ENCODE results near the gene GID8. TPM values are rescaled to one million over a fixed set of nuclear protein-coding genes. Genes with fewer than 3 reads are reported as not detected.

The GID8 gene
- total and polyA plus RNA-seq, 2 donors (not counting 3 experiments of a cell fraction or from before 2014, with no cell fraction given) = 25.3 to 34.6 TPM

DNA sequence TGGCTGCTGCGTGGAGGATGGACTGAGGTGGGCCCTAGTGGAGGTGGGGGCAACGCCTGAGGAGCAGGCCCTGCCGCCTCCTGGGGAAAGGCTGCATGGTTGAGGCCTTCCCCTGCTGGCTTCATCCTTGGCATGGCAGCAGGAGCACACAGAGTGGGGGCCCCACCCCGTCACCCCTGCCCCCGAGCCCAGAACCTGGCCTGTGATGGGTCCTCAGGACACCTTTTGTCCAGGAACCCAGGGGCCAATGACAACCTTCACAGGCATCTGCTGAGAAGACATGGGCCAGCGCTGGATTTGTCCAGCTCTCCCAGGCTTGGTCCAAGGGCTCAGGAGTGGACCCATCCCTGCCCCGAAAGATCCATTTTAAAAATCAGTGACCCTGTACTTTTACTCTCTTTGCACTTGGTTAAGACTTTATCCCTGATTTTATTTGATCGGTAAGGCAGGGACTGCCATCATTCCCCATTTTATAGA lies 14.0 kb downstream of the GID8 start:
- H3K9me1 ChIP-seq (replicated peaks; ENCODE audit: control insufficient read depth, extremely low read depth, insufficient read depth, low read length) = no peaks in the 10 kb centered on the region
- dilution Hi-C loops (cut with MboI; ENCODE audit: extremely low pct_ligation_motif_present, low sequenced_read_pairs) (no loop called here), intact Hi-C loops (cut with micrococcal nuclease) (loop anchor here (1.0 kb wide), 1 partner anchor 14 kb away; the partner anchor contains the start of gene GID8)
- H3K27ac ChIP-seq (ENCODE audit: insufficient read depth, low read depth, low read length) = peak overlapping the region; percentile 68
- CTCF ChIA-PET = no interaction called here
- peaks cover 33% of the 10 kb centered on the region for H3K79me2 ChIP-seq (ENCODE audit: control insufficient read depth, insufficient read depth, low read length)
- no TSS peak for BruUV-seq (replicated peaks)
- POLR2A ChIA-PET = no interaction called here
- no peaks in the 10 kb centered on the region for H4K20me1 ChIP-seq (replicated peaks; ENCODE audit: control insufficient read depth, extremely low read depth, insufficient read depth, low read length)
- H2AFZ ChIP-seq (ENCODE audit: low read depth, low read length) = peak overlapping the region; percentile 90
- peaks cover 0 to 14% of the 10 kb centered on the region in 2 experiments for H3K36me3 ChIP-seq (ENCODE audit: control insufficient read depth in 2 of 2, extremely low read depth in 1 of 2, insufficient read depth in 2 of 2, low read length in 2 of 2)
- no peaks in the 10 kb centered on the region for H3K27me3 ChIP-seq (ENCODE audit: control insufficient read depth in 2 of 2, insufficient read depth in 2 of 2, low read length in 2 of 2)
- peak overlapping the region; percentile 15 for H3K9ac ChIP-seq (replicated peaks; ENCODE audit: extremely low read depth, insufficient read depth, low read length)
- peak overlapping the region; percentile 24 to 48 (median 45) for H3K4me3 ChIP-seq (replicated peaks in 1 of 3; ENCODE audit: insufficient read depth in 1 of 3, low read depth in 1 of 3, low read length in 3 of 3)
- no peak for TF ChIP-seq MYC (IDR thresholded peaks at IDR 0.05; ENCODE audit: low read depth, low read length)
- no peak for DNase-seq (ENCODE audit: low read depth, low spot score)
- H3K4me2 ChIP-seq (ENCODE audit: insufficient read depth, low read length) = peak overlapping the region; percentile 81
- FAIRE-seq = no peak
- H3K9me3 ChIP-seq (replicated peaks; ENCODE audit: control insufficient read depth, insufficient read depth, low read length) = no peaks in the 10 kb centered on the region
- peaks cover 20% of the 10 kb centered on the region for H3K4me1 ChIP-seq (ENCODE audit: control insufficient read depth, extremely low read depth, insufficient read depth, low read length)

DNA sequence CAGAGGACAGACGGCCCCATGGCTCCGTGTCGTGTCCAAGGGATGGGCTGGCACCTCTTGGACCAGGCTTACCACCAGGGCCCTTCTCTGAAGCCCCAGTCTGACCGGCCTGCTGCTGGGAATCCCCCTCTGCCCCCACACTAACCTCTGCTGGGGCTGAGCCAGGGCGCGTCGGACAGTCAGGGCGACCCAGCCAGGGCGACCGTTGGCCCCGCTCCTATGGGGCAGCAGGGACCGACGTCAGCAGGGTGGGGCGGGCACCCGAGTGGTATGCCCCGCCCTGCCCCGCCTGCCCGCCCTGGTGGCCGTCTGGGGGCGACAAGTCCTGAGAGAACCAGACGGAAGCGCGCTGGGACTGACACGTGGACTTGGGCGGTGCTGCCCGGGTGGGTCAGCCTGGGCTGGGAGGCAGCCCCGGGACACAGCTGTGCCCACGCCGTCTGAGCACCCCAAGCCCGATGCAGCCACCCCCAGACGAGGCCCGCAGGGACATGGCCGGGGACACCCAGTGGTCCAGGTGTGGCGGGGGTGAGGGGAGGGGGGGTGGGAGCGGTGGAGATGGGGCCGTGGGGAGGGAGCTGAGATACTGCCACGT lies 14.5 kb downstream of the GID8 start, which contains the start of gene SLC17A9:
TSS of gene SLC17A9 (plus strand) at position 337 of the 595 bp plus-strand sequence. CDS start at position 459, 122 bp downstream.
- Histone ChIP-seq H3K27ac (ENCODE audit: insufficient read depth, low read depth, low read length) (peak within 1 kb of the TSS; percentile 68), H3K9me3 (replicated peaks; ENCODE audit: control insufficient read depth, insufficient read depth, low read length) (no peaks in the 10 kb centered on the region), H3K9ac (replicated peaks; ENCODE audit: extremely low read depth, insufficient read depth, low read length) (peak within 1 kb of the TSS; percentile 15), H3K27me3 (ENCODE audit: control insufficient read depth in 2 of 2, insufficient read depth in 2 of 2, low read length in 2 of 2) (no peaks in the 10 kb centered on the region), H3K36me3 (ENCODE audit: control insufficient read depth in 2 of 2, extremely low read depth in 1 of 2, insufficient read depth in 2 of 2, low read length in 2 of 2) (peaks cover 0 to 11% of the 10 kb centered on the region in 2 experiments), H3K4me2 (ENCODE audit: insufficient read depth, low read length) (peak within 1 kb of the TSS; percentile 88), H3K4me3 (replicated peaks in 1 of 3; ENCODE audit: insufficient read depth in 1 of 3, low read depth in 1 of 3, low read length in 3 of 3) (peak within 1 kb of the TSS; percentile 45 to 60 (median 48)), H3K9me1 (replicated peaks; ENCODE audit: control insufficient read depth, extremely low read depth, insufficient read depth, low read length) (no peaks in the 10 kb centered on the region), H3K4me1 (ENCODE audit: control insufficient read depth, extremely low read depth, insufficient read depth, low read length) (peaks cover 20% of the 10 kb centered on the region), H2AFZ (ENCODE audit: low read depth, low read length) (peak within 1 kb of the TSS; percentile 90), H4K20me1 (replicated peaks; ENCODE audit: control insufficient read depth, extremely low read depth, insufficient read depth, low read length) (no peaks in the 10 kb centered on the region), H3K79me2 (ENCODE audit: control insufficient read depth, insufficient read depth, low read length) (peaks cover 33% of the 10 kb centered on the region)
- POLR2A ChIA-PET = no interaction called here
- intact Hi-C loops (cut with micrococcal nuclease) (loop anchor here (1.0 kb wide), 1 partner anchor 14 kb away; the partner anchor contains the start of gene GID8), dilution Hi-C loops (cut with MboI; ENCODE audit: extremely low pct_ligation_motif_present, low sequenced_read_pairs) (no loop called here)
- FAIRE-seq (peak; percentile 75), DNase-seq (ENCODE audit: low read depth, low spot score) (peak; percentile 68)
- CTCF ChIA-PET = interaction anchor here (1.0 to 2.1 kb wide), 4 partner anchors 14 to 51 kb away, joined by 3 to 9 read pairs (median 9); partner anchors contain the start of gene GID8
- BruUV-seq (replicated peaks) = no TSS peak
- TF ChIP-seq EZH2 (IDR thresholded peaks at IDR 0.05; ENCODE audit: borderline replicate concordance, low read depth, low read length, severe bottlenecking) (no peak), POLR2A (IDR thresholded peaks at IDR 0.05; ENCODE audit: low read depth, low read length) (no peak), MYC (IDR thresholded peaks at IDR 0.05; ENCODE audit: low read depth, low read length) (peak; percentile 56), GATA2 (IDR thresholded peaks at IDR 0.05; ENCODE audit: insufficient read depth, insufficient read length, low read depth, low read length) (no peak), FOS (IDR thresholded peaks at IDR 0.05; ENCODE audit: borderline replicate concordance, insufficient read depth, low read length) (no peak), POLR2AphosphoS5 (IDR thresholded peaks at IDR 0.05; ENCODE audit: insufficient read depth, low read depth, low read length) (peak; percentile 46)
- TF ChIP-seq, protein P1, sequence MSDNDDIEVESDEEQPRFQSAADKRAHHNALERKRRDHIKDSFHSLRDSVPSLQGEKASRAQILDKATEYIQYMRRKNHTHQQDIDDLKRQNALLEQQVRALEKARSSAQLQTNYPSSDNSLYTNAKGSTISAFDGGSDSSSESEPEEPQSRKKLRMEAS (IDR thresholded peaks at IDR 0.05; ENCODE audit: insufficient read depth, insufficient read length) = no peak
- TF ChIP-seq, protein P2, sequence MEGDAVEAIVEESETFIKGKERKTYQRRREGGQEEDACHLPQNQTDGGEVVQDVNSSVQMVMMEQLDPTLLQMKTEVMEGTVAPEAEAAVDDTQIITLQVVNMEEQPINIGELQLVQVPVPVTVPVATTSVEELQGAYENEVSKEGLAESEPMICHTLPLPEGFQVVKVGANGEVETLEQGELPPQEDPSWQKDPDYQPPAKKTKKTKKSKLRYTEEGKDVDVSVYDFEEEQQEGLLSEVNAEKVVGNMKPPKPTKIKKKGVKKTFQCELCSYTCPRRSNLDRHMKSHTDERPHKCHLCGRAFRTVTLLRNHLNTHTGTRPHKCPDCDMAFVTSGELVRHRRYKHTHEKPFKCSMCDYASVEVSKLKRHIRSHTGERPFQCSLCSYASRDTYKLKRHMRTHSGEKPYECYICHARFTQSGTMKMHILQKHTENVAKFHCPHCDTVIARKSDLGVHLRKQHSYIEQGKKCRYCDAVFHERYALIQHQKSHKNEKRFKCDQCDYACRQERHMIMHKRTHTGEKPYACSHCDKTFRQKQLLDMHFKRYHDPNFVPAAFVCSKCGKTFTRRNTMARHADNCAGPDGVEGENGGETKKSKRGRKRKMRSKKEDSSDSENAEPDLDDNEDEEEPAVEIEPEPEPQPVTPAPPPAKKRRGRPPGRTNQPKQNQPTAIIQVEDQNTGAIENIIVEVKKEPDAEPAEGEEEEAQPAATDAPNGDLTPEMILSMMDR (IDR thresholded peaks at IDR 0.05; ENCODE audit: extremely low read depth in 1 of 2, insufficient read depth in 1 of 2, low read depth in 1 of 2, low read length in 2 of 2) = peak in 1 of 2 donors; percentile 15
